OCI-LY1 (cell line): ENCODE data around the gene PLPP7.

Experiments used
- H2AFZ ChIP-seq: fragments of 200-600 bp; sonication (generic), shearing (Covaris generic); 2 replicates; pipeline ENCODE4 v1.6.0; 2014; ENCODE audit warnings: antibody characterized with exemption, mild to moderate bottlenecking, low read length
- H3F3A ChIP-seq: fragments of 200-600 bp; sonication (generic), shearing (Covaris generic); 2 replicates; pipeline ENCODE4 v1.6.0; 2014; ENCODE audit warnings: mild to moderate bottlenecking, antibody characterized with exemption, low read length, moderate library complexity; ENCODE audit not compliant: insufficient read depth
- H3K27ac ChIP-seq: fragments of 200-600 bp; sonication (generic); 2 replicates; pipeline ENCODE4 v1.5.1; 2014; ENCODE audit warnings: low read length, mixed run types, mild to moderate bottlenecking, low read depth; ENCODE audit not compliant: poor library complexity, severe bottlenecking
- H3K27me3 ChIP-seq: fragments of 200-600 bp; sonication (generic); 2 replicates; pipeline ENCODE4 v1.6.0; 2014; ENCODE audit warnings: antibody characterized with exemption, mild to moderate bottlenecking, low read length, moderate library complexity; ENCODE audit not compliant: insufficient read depth
- H3K36me3 ChIP-seq: fragments of 200-600 bp; sonication (generic); 2 replicates; pipeline ENCODE4 v1.6.1; 2014; ENCODE audit warnings: mild to moderate bottlenecking, antibody characterized with exemption, low read length, moderate library complexity, mixed read lengths; ENCODE audit not compliant: insufficient read depth
- H3K4me1 ChIP-seq: fragments of 200-600 bp; sonication (generic); 2 replicates; pipeline ENCODE4 v1.5.1; 2014; ENCODE audit warnings: mild to moderate bottlenecking, low read length, moderate library complexity; ENCODE audit not compliant: insufficient read depth, severe bottlenecking
- H3K4me2 ChIP-seq: fragments of 200-600 bp; sonication (generic), shearing (Covaris generic); 2 replicates; pipeline ENCODE4 v1.6.1; 2014; ENCODE audit warnings: low read length
- H3K4me3 ChIP-seq: fragments of 200-600 bp; sonication (generic); 2 replicates; pipeline ENCODE4 v1.5.1; 2014; ENCODE audit warnings: low read length, low read depth, mild to moderate bottlenecking, mixed read lengths; ENCODE audit not compliant: poor library complexity, severe bottlenecking
- H3K79me2 ChIP-seq: fragments of 200-600 bp; shearing (Covaris generic); 2 replicates; pipeline ENCODE4 v1.6.1; 2016; ENCODE audit warnings: mixed run types, low read length, mixed read lengths; ENCODE audit not compliant: insufficient read depth
- H3K9ac ChIP-seq: fragments of 200-600 bp; sonication (generic), shearing (Covaris generic); 2 replicates; pipeline ENCODE4 v1.6.1; 2014; ENCODE audit warnings: mild to moderate bottlenecking, low read length, mixed read lengths
- H3K9me2 ChIP-seq: fragments of 200-600 bp; sonication (generic), shearing (Covaris generic); 2 replicates; pipeline ENCODE4 v1.6.1; 2014; ENCODE audit warnings: low read depth, mild to moderate bottlenecking, low read length, mixed read lengths
- H3K9me3 ChIP-seq: fragments of 200-600 bp; shearing (Covaris generic); 2 replicates; pipeline ENCODE4 v1.6.1; 2014; ENCODE audit warnings: low read length, mixed read lengths
- H4K20me1 ChIP-seq: fragments of 200-600 bp; sonication (generic), shearing (Covaris generic); 2 replicates; pipeline ENCODE4 v1.6.0; 2016; ENCODE audit warnings: mild to moderate bottlenecking, low read length; ENCODE audit not compliant: insufficient read depth
- EZH2 ChIP-seq: fragments of 200-600 bp; sonication (generic), shearing (Covaris generic); IDR thresholded peaks from 2 replicates; pipeline ENCODE4 v1.8.0; 2017; ENCODE audit warnings: borderline replicate concordance, mixed run types, mild to moderate bottlenecking, antibody characterized with exemption, low read length, moderate library complexity, mixed read lengths
- TF ChIP-seq, protein P1 (sequence below): fragments of 200-600 bp; sonication (generic), shearing (Covaris generic); IDR thresholded peaks from 2 replicates; pipeline ENCODE4 v1.5.1; 2017; ENCODE audit warnings: mild to moderate bottlenecking, antibody characterized with exemption, low read length, moderate library complexity, mixed read lengths

The PLPP7 gene

DNA sequence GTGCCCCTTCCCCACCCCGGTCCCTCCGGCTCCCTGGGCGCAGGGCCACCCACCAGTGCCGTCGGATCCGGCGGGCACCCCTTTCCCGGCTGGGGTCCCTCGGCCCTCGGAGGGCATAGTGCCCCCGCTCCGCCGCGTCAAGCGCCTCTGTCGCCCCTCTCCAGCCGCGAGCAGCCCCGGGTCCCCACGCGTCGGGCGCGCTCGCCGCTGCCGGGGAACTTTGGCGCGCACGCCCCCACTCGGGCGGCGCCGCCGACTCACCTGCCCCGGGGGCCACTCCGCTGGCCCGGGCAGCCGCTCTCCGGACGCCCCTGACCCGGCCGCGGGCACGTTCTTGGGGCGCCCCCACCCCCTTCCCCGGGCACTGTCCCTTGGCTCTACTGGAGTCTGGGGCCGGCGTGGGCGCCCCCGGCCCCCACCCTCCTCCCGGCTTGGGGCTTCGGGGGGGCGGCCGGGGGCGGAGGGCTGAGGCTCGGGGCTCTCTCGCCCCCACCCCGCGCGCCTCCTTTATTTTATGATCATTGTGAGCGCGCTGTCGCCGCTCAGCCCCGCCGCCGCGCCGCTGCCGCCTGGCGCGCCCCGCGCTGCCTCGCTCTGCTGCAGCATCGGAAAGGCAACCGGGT is 12.1 kb upstream of the PLPP7 start:
- no peak overlapping the region for H3K27ac ChIP-seq
- peaks cover 39% of the 10 kb centered on the region for H3K4me1 ChIP-seq
- peaks cover 4% of the 10 kb centered on the region; the same call in 1 of the 2 replicates for H3K27me3 ChIP-seq
- no peaks in the 10 kb centered on the region for H4K20me1 ChIP-seq
- TF ChIP-seq, protein P1, sequence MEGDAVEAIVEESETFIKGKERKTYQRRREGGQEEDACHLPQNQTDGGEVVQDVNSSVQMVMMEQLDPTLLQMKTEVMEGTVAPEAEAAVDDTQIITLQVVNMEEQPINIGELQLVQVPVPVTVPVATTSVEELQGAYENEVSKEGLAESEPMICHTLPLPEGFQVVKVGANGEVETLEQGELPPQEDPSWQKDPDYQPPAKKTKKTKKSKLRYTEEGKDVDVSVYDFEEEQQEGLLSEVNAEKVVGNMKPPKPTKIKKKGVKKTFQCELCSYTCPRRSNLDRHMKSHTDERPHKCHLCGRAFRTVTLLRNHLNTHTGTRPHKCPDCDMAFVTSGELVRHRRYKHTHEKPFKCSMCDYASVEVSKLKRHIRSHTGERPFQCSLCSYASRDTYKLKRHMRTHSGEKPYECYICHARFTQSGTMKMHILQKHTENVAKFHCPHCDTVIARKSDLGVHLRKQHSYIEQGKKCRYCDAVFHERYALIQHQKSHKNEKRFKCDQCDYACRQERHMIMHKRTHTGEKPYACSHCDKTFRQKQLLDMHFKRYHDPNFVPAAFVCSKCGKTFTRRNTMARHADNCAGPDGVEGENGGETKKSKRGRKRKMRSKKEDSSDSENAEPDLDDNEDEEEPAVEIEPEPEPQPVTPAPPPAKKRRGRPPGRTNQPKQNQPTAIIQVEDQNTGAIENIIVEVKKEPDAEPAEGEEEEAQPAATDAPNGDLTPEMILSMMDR = no peak; the same call in 1 of the 2 replicates
- TF ChIP-seq EZH2 = no peak
- H3K36me3 ChIP-seq = no peaks in the 10 kb centered on the region
- H3K79me2 ChIP-seq = 0 out of 2 replicates have a peak, but pooled peaks cover 5% of the 10 kb centered on the region
- no peaks in the 10 kb centered on the region for H3K9me2 ChIP-seq
- no peaks in the 10 kb centered on the region for H3K9me3 ChIP-seq
- no peaks in the 10 kb centered on the region; the same call in 1 of the 2 replicates for H3F3A ChIP-seq
- peak overlapping the region; percentile 65 for H3K4me3 ChIP-seq
- H2AFZ ChIP-seq = no peak overlapping the region
- H3K4me2 ChIP-seq = peak overlapping the region; percentile 53
- H3K9ac ChIP-seq = peak overlapping the region; percentile 62

DNA sequence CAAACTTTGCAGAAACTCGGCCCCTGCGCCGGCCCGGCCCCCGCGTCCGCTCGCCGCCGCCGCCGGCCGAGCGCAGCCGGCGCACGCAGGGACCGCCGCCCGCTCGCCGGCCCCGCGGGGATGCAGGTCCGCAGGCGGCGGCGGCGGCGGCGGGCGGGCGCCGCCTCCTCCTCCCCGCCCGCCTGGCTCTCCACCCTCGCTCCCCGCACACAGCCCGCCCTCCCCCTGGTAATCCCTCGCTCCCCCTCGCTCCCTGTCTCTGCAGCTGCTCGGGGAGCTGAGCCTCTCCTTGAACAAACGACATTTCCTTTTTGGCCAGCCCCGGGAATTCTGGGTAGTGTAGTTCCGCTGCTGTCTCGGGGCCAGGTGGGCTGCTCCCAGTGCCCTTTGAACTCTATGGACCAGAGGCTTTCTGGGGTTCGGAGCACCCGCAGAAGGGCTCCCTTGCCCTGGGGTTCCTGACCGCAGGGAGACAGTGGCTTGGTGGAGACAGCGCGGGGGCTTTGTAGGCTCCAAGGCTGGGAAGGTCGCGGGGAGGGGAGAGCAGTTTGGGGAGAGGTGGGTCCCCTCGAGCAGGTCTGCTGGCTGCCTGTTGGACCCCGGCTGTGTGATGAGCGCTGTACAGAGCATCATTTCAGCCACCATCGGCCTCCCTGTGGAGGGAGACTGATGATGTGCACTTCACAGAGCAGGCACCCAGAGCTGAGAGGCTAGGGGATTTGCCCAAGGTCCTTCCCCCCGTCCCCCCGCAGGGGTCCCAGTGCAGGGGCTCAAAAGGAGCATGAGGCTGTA is 11.4 kb upstream of the PLPP7 start:
- Histone ChIP-seq H3F3A (no peaks in the 10 kb centered on the region; the same call in 1 of the 2 replicates), H3K9me3 (no peaks in the 10 kb centered on the region), H3K9me2 (no peaks in the 10 kb centered on the region), H4K20me1 (no peaks in the 10 kb centered on the region), H3K4me1 (peaks cover 34% of the 10 kb centered on the region), H3K27ac (no peak overlapping the region), H3K9ac (peak overlapping the region; percentile 62), H3K79me2 (0 out of 2 replicates have a peak, but pooled peaks cover 5% of the 10 kb centered on the region), H2AFZ (no peak overlapping the region), H3K27me3 (peaks cover 4% of the 10 kb centered on the region; the same call in 1 of the 2 replicates), H3K4me2 (peak overlapping the region; percentile 53), H3K4me3 (peak overlapping the region; percentile 65), H3K36me3 (no peaks in the 10 kb centered on the region)
- no peak for TF ChIP-seq EZH2
- TF ChIP-seq, protein P1 = no peak

DNA sequence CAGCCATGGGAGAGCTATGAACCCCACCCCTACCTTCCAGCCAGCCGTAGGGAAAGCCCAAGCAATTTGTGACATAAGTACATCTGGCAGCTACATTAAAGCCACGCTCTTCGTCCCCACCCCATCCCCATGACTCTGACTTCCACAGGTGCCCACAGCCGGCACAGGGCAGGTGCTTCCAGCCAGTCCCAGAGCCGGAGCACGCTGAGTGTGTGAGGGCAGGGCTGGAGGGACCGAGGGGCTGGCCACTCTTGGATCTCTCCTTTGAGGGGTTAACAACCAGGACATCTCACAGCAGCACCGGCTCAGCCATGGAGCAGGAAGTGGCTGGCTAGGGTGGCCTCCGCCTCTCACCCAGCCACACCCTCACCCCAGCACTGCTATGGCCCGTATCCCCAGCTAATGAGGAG is 10.8 kb upstream of the PLPP7 start:
- Histone ChIP-seq H3K4me2 (no peak overlapping the region; the same call in 1 of the 2 replicates), H3K27me3 (peaks cover 4% of the 10 kb centered on the region; the same call in 1 of the 2 replicates), H3K4me3 (no peak overlapping the region), H3K9me2 (no peaks in the 10 kb centered on the region), H2AFZ (no peak overlapping the region), H3K27ac (no peak overlapping the region), H3K79me2 (0 out of 2 replicates have a peak, but pooled peaks cover 5% of the 10 kb centered on the region), H3K9ac (no peak overlapping the region), H4K20me1 (no peaks in the 10 kb centered on the region), H3K36me3 (no peaks in the 10 kb centered on the region), H3F3A (no peaks in the 10 kb centered on the region; the same call in 1 of the 2 replicates), H3K9me3 (no peaks in the 10 kb centered on the region), H3K4me1 (peaks cover 28% of the 10 kb centered on the region)
- TF ChIP-seq, protein P1 = no peak
- no peak for TF ChIP-seq EZH2
